SK-N-SH (cell line): ENCODE results near the gene DUSP3. TPM values are rescaled to one million over a fixed set of nuclear protein-coding genes. Genes with fewer than 3 reads are reported as not detected.

Experiments
- CTCF ChIA-PET: fragments of 300-600, 350-600 bp; formaldehyde crosslinking; extraction: SDS; loops from one replicate; lab custom pipeline; 2021; lab: Yijun Ruan, JAX
- POLR2A ChIA-PET: fragments of 350-600 bp; sonication (Branson Sonifier 250); formaldehyde crosslinking; extraction: SDS; loops from one replicate; lab custom pipeline; 2020; ENCODE audit warnings: antibody characterized with exemption, inconsistent platforms; lab: Yijun Ruan, JAX
- DNase-seq: peaks from one replicate; pipeline ENCODE4 v3.0.0; 2012
- H2AFZ ChIP-seq: fragments of 200-600 bp; sonication (generic); 2 replicates; pipeline ENCODE4 v1.8.1; 2016; ENCODE audit warnings: antibody characterized with exemption, mild to moderate bottlenecking, low read depth
- H3F3A ChIP-seq: fragments of 200-600 bp; sonication (generic); replicated peaks from 2 replicates; pipeline ENCODE3; 2016; ENCODE audit warnings: antibody characterized with exemption, mild to moderate bottlenecking; ENCODE audit not compliant: insufficient read depth
- H3K27ac ChIP-seq, 2 experiments: fragments of 200-500 bp in 1 of 2; fragments of 200-600 bp in 1 of 2; sonication (Bioruptor generic) in 1 of 2; sonication (generic), shearing (Covaris generic) in 1 of 2; 2 replicates each; pipeline versions ENCODE4 v1.5.1 to v1.6.1; 2014 to 2016; ENCODE audit warnings: low read depth in 2 of 2, inconsistent platforms in 1 of 2, low read length in 1 of 2, mild to moderate bottlenecking in 1 of 2, mixed read lengths in 1 of 2
- H3K27me3 ChIP-seq: fragments of 200-600 bp; sonication (generic), shearing (Covaris generic); 2 replicates; pipeline ENCODE4 v1.6.1; 2016; ENCODE audit warnings: mixed run types; ENCODE audit not compliant: insufficient read depth
- H3K36me3 ChIP-seq, 2 experiments: fragments of 200-500 bp in 1 of 2; fragments of 200-600 bp in 1 of 2; sonication (Bioruptor generic) in 1 of 2; sonication (generic) in 1 of 2; replicated peaks in 1 of 2; 2 replicates each; pipeline versions ENCODE3 to v1.5.1; 2014 to 2016; ENCODE audit warnings: low read length in 1 of 2, mild to moderate bottlenecking in 1 of 2; ENCODE audit not compliant: insufficient read depth in 2 of 2, control insufficient read depth in 1 of 2
- H3K4me1 ChIP-seq, 2 experiments: fragments of 200-500 bp in 1 of 2; fragments of 200-600 bp in 1 of 2; sonication (Bioruptor generic) in 1 of 2; sonication (generic), shearing (Covaris generic) in 1 of 2; 2 replicates each; pipeline versions ENCODE4 v1.5.1 to v1.6.1; 2014 to 2016; ENCODE audit warnings: low read depth in 1 of 2, low read length in 1 of 2, mixed run types in 1 of 2; ENCODE audit not compliant: insufficient read depth in 2 of 2, control insufficient read depth in 1 of 2
- H3K4me2 ChIP-seq: fragments of 200-600 bp; sonication (generic), shearing (Covaris generic); 2 replicates; pipeline ENCODE4 v1.6.1; 2017; ENCODE audit warnings: mixed run types
- H3K4me3 ChIP-seq, 2 experiments: fragments of 200-500 bp in 1 of 2; fragments of 200-600 bp in 1 of 2; sonication (Bioruptor generic) in 1 of 2; sonication (generic), shearing (Covaris generic) in 1 of 2; 2 replicates each; pipeline versions ENCODE4 v1.5.1 to v1.8.1; 2014 to 2016; ENCODE audit warnings: low read depth in 2 of 2, inconsistent platforms in 1 of 2, low read length in 1 of 2, mild to moderate bottlenecking in 1 of 2, mixed read lengths in 1 of 2, moderate library complexity in 1 of 2
- H3K79me2 ChIP-seq: fragments of 200-600 bp; sonication (generic); 2 replicates; pipeline ENCODE4 v1.8.1; 2017; ENCODE audit warnings: mild to moderate bottlenecking; ENCODE audit not compliant: insufficient read depth
- H3K9ac ChIP-seq: fragments of 200-600 bp; sonication (generic); 2 replicates; pipeline ENCODE4 v1.6.1; 2017; ENCODE audit warnings: mixed run types
- H3K9me2 ChIP-seq: fragments of 200-600 bp; sonication (generic); 2 replicates; pipeline ENCODE4 v1.6.1; 2017; ENCODE audit warnings: mixed run types
- H3K9me3 ChIP-seq: fragments of 200-600 bp; sonication (generic); 2 replicates; pipeline ENCODE4 v1.6.1; 2017; ENCODE audit warnings: mixed run types, mild to moderate bottlenecking, moderate library complexity
- H4K20me1 ChIP-seq: fragments of 200-600 bp; sonication (generic); 2 replicates; pipeline ENCODE4 v1.6.1; 2017; ENCODE audit warnings: mild to moderate bottlenecking, mixed run types; ENCODE audit not compliant: insufficient read depth
- ELF1 ChIP-seq: IDR thresholded peaks from 2 replicates; pipeline ENCODE4 v1.4.0; 2012
- FOXM1 ChIP-seq: IDR thresholded peaks from 2 replicates; pipeline ENCODE4 v1.4.0; 2012; ENCODE audit warnings: low read depth, mild to moderate bottlenecking
- GABPA ChIP-seq: IDR thresholded peaks from 2 replicates; pipeline ENCODE4 v1.4.0; 2012; ENCODE audit warnings: low read depth, mild to moderate bottlenecking
- GATA2 ChIP-seq: sonication (generic); formaldehyde crosslinking; IDR thresholded peaks from 2 replicates; pipeline ENCODE4 v1.5.0; 2020; ENCODE audit warnings: mild to moderate bottlenecking, missing genetic modification reagents
- JUND ChIP-seq: IDR thresholded peaks from 2 replicates; pipeline ENCODE4 v1.4.0; 2012
- MEF2A ChIP-seq: IDR thresholded peaks from 2 replicates; pipeline ENCODE4 v1.4.0; 2012; ENCODE audit warnings: low read depth, borderline replicate concordance
- MXI1 ChIP-seq: IDR thresholded peaks from 2 replicates; pipeline ENCODE4 v1.6.1; 2012; ENCODE audit warnings: mild to moderate bottlenecking, low read depth, low read length, improper control_type of control experiment
- RAD21 ChIP-seq: IDR thresholded peaks from 2 replicates; pipeline ENCODE4 v1.6.1; 2012; ENCODE audit warnings: mild to moderate bottlenecking, low read length
- SIN3A ChIP-seq: IDR thresholded peaks from 2 replicates; pipeline ENCODE4 v1.6.1; 2012; ENCODE audit warnings: low read depth, mild to moderate bottlenecking, low read length, moderate library complexity, borderline replicate concordance
- SMC3 ChIP-seq: IDR thresholded peaks from 2 replicates; pipeline ENCODE4 v1.6.1; 2012; ENCODE audit warnings: low read depth, low read length, improper control_type of control experiment
- TAF1 ChIP-seq: IDR thresholded peaks from 2 replicates; pipeline ENCODE4 v1.6.1; 2012; ENCODE audit warnings: low read depth, mild to moderate bottlenecking, low read length, moderate library complexity, borderline replicate concordance
- TCF12 ChIP-seq: IDR thresholded peaks from 2 replicates; pipeline ENCODE4 v1.4.0; 2012
- TEAD4 ChIP-seq: IDR thresholded peaks from 2 replicates; pipeline ENCODE4 v1.4.0; 2012; ENCODE audit warnings: mild to moderate bottlenecking, borderline replicate concordance; ENCODE audit not compliant: insufficient read depth
- WGBS: methylation state at CpG from one replicate; pipeline ENCODE4 v1.1.6; 2017; ENCODE audit warnings: low lambda C conversion rate; 5-methylcytosine and 5-hydroxymethylcytosine counted together
- polyA plus RNA-seq, 3 experiments: library from polyadenylated mRNA; depleted of rRNA; stranded (reverse); fragments of >200 nt; gene quantifications; 2 replicates each; pipeline ENCODE4 v1.2.3, GENCODE V29; 2012
- TF ChIP-seq, protein P1 (sequence below): fragments of 200-600 bp; sonication (generic); IDR thresholded peaks from 2 replicates; pipeline ENCODE4 v1.6.1; 2017; ENCODE audit warnings: antibody characterized with exemption, mild to moderate bottlenecking, moderate library complexity
- TF ChIP-seq, protein P2 (sequence below): IDR thresholded peaks from 2 replicates; pipeline ENCODE4 v1.4.0; 2012; ENCODE audit warnings: low read depth, borderline replicate concordance
- TF ChIP-seq, protein P3 (sequence below): IDR thresholded peaks from 2 replicates; pipeline ENCODE4; 2012

The DUSP3 gene
- polyA plus RNA-seq, 1 of the 3 experiments (the other 2 are of a cell fraction): 31.5 TPM

DNA sequence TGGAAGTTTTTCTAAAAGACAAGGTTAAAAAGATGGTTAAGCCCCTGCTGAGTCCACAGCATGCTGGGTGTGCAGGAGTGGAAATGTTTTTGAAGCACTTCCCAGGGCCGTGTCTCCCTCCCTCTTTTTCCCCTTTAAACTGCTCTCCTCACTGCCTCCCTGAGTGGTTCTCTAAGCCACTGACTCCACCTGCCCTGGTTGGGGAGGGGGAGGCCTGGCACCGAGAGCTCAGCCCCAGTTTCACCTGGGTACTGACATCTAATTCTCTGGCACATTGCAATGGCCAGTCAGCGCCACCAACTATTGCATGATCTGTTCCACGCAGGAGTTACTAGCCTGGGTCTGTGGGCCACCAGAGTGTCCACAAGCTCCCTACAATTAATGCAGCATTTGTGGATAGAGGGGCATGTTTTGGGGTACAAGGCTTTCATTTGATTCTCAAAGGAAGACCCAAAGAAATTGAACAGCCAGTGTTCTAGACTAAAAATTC, 31.5 kb upstream of the DUSP3 start:
- Histone ChIP-seq H3K79me2 (no peaks in the 10 kb centered on the region), H3F3A (peaks cover 10% of the 10 kb centered on the region), H3K9me3 (no peaks in the 10 kb centered on the region), H3K4me1 (peaks cover 0 to 8% of the 10 kb centered on the region in 2 experiments; a peak in 1 of 4 replicates), H3K9ac (no peak overlapping the region), H3K4me2 (no peak overlapping the region), H2AFZ (no peak overlapping the region), H4K20me1 (no peaks in the 10 kb centered on the region), H3K27me3 (no peaks in the 10 kb centered on the region), H3K36me3 (peaks cover 7 to 48% of the 10 kb centered on the region in 2 experiments), H3K27ac (no peak overlapping the region), H3K4me3 (no peak overlapping the region), H3K9me2 (no peaks in the 10 kb centered on the region)
- no peak for TF ChIP-seq JUND
- TF ChIP-seq GABPA: no peak
- TF ChIP-seq, protein P1, sequence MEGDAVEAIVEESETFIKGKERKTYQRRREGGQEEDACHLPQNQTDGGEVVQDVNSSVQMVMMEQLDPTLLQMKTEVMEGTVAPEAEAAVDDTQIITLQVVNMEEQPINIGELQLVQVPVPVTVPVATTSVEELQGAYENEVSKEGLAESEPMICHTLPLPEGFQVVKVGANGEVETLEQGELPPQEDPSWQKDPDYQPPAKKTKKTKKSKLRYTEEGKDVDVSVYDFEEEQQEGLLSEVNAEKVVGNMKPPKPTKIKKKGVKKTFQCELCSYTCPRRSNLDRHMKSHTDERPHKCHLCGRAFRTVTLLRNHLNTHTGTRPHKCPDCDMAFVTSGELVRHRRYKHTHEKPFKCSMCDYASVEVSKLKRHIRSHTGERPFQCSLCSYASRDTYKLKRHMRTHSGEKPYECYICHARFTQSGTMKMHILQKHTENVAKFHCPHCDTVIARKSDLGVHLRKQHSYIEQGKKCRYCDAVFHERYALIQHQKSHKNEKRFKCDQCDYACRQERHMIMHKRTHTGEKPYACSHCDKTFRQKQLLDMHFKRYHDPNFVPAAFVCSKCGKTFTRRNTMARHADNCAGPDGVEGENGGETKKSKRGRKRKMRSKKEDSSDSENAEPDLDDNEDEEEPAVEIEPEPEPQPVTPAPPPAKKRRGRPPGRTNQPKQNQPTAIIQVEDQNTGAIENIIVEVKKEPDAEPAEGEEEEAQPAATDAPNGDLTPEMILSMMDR: no peak
- no peak for TF ChIP-seq TAF1
- TF ChIP-seq GATA2 (CRISPR knock-in tag): no peak
- TF ChIP-seq, protein P2, sequence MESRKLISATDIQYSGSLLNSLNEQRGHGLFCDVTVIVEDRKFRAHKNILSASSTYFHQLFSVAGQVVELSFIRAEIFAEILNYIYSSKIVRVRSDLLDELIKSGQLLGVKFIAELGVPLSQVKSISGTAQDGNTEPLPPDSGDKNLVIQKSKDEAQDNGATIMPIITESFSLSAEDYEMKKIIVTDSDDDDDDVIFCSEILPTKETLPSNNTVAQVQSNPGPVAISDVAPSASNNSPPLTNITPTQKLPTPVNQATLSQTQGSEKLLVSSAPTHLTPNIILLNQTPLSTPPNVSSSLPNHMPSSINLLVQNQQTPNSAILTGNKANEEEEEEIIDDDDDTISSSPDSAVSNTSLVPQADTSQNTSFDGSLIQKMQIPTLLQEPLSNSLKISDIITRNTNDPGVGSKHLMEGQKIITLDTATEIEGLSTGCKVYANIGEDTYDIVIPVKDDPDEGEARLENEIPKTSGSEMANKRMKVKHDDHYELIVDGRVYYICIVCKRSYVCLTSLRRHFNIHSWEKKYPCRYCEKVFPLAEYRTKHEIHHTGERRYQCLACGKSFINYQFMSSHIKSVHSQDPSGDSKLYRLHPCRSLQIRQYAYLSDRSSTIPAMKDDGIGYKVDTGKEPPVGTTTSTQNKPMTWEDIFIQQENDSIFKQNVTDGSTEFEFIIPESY: no peak
- POLR2A ChIA-PET: no interaction called here
- DNase-seq: no peak
- 100% methylated on average over 4 of the region's 4 CpGs for WGBS
- CTCF ChIA-PET: interaction anchor here (1.0 to 1.1 kb wide), 2 partner anchors 37 to 70 kb away, joined by 3 read pairs; partner anchors contain the start of gene CD300LG

DNA sequence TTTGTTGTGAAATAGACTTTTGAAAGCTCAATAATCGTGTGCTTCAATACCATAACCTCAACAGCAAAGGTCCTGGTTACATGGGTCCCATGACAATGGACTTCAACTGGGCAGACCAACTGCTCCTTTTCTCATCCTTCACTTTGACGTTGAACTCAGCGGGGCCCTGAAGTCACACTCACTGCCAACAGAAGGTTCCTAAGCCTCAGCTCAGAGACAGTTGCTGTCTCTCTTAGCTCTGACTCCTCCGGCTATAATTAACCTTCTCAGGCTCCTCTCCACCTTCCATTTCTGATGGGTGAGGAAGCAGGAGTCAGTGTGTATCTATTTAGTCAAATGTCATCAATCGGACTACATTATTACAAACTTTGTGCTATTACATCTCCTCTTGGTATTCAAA, 30.3 kb upstream of the DUSP3 start:
- Histone ChIP-seq H3F3A (peaks cover 18% of the 10 kb centered on the region), H3K27me3 (no peaks in the 10 kb centered on the region), H4K20me1 (no peaks in the 10 kb centered on the region), H3K9ac (no peak overlapping the region), H3K4me1 (no peaks in the 10 kb centered on the region), H3K79me2 (no peaks in the 10 kb centered on the region), H3K9me2 (no peaks in the 10 kb centered on the region), H3K4me2 (no peak overlapping the region), H2AFZ (no peak overlapping the region), H3K9me3 (no peaks in the 10 kb centered on the region), H3K4me3 (no peak overlapping the region), H3K27ac (no peak overlapping the region), H3K36me3 (peaks cover 7 to 50% of the 10 kb centered on the region in 2 experiments)
- no peak for DNase-seq
- WGBS: 96% methylated on average over 5 of the region's 5 CpGs
- TF ChIP-seq SMC3: no peak
- POLR2A ChIA-PET: no interaction called here
- CTCF ChIA-PET: no interaction called here

DNA sequence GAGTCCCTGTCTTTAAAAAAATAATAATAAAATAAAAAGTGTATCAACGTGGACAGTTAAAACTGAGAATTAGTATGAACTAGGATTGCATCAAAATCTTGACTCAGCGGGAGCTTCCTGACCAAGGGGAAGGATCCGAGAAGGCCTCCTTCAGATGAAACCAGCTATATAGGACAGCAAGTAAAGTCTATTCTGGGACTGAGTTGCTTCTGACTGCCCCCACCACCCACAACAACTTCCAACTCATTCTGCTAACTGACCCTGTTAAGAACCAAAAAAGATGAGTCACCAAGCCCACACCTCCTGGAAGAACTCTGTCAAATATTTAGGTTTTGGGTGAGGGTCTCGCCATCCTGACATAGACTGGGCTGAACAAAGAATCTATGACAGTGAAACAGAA, 29.3 kb upstream of the DUSP3 start:
- no peaks in the 10 kb centered on the region for H3K79me2 ChIP-seq
- no peak overlapping the region for H3K9ac ChIP-seq
- no peaks in the 10 kb centered on the region for H3K9me2 ChIP-seq
- H3K36me3 ChIP-seq: peaks cover 5 to 46% of the 10 kb centered on the region in 2 experiments
- DNase-seq: no peak
- ChIA-PET CTCF (no interaction called here), POLR2A (no interaction called here)
- 96% methylated on average over 4 of the region's 4 CpGs for WGBS
- H3K27ac ChIP-seq: no peak overlapping the region
- no peak overlapping the region for H3K4me2 ChIP-seq
- H4K20me1 ChIP-seq: no peaks in the 10 kb centered on the region
- H3K27me3 ChIP-seq: no peaks in the 10 kb centered on the region
- no peak overlapping the region for H3K4me3 ChIP-seq
- peaks cover 20% of the 10 kb centered on the region for H3F3A ChIP-seq
- H2AFZ ChIP-seq: no peak overlapping the region
- no peaks in the 10 kb centered on the region for H3K4me1 ChIP-seq
- H3K9me3 ChIP-seq: no peaks in the 10 kb centered on the region
- TF ChIP-seq GATA2 (CRISPR knock-in tag) (no peak), FOXM1 (no peak), JUND (no peak), MEF2A (no peak), ELF1 (no peak), RAD21 (no peak), TEAD4 (no peak), SIN3A (no peak), MXI1 (no peak), TCF12 (no peak)
- TF ChIP-seq, protein P1: no peak
- TF ChIP-seq, protein P3, sequence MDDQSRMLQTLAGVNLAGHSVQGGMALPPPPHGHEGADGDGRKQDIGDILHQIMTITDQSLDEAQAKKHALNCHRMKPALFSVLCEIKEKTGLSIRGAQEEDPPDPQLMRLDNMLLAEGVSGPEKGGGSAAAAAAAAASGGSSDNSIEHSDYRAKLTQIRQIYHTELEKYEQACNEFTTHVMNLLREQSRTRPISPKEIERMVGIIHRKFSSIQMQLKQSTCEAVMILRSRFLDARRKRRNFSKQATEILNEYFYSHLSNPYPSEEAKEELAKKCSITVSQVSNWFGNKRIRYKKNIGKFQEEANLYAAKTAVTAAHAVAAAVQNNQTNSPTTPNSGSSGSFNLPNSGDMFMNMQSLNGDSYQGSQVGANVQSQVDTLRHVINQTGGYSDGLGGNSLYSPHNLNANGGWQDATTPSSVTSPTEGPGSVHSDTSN: no peak
